Measurements from ENCODE around the gene PLA2G12B. TPM values are rescaled to one million over a fixed set of nuclear protein-coding genes. Genes with fewer than 3 reads are reported as not detected.

Gene PLA2G12B
- total RNA-seq, 4 donors from 2014 or later: not detected

DNA sequence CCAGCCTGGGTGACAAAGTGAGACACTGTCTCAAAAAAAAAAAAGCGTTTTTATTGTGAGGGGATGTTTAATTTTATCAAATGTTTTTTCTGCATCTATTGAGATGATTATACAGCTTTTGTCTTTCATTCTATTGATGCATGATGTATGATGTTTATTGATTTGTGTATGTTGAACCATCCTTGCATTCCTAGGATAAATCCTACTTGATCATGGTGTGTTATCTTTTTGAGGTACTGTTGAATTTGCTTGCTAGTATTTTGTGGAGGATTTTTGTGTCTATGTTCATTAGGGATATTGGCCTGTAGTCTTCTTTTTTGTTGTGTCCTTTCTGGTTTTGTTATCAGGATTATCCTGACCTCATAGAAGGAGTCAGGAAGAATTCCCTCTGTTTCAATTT is 22.3 kb upstream of the PLA2G12B start:
- intact Hi-C loops (cut with DNase I): no loop called here

DNA sequence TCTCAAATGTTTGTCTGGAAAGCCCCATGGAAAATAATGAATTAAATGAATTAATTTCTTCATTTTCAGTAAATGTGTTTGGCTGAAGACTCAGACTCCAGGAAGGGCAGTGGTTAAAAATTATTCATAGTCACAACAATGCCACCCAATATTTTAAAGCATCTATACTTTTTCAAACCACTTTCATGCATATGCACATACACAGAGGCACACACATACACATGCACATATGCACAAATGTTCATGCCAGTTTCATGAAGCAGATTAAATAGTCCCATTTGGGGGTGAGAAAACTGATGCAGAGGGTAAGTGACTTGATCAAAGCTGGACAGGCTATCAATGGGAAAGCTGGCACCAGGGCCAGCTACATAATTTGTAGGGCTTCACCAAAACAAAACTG is 1.4 kb upstream of the PLA2G12B start:
- no peak overlapping the region for H3K4me3 ChIP-seq
- no peaks in the 10 kb centered on the region for H3K36me3 ChIP-seq
- intact Hi-C loops (cut with DNase I): no loop called here
- H3K27me3 ChIP-seq: peaks cover 0 to 5% (median 0%) of the 10 kb centered on the region in 4 donors
- no peak for DNase-seq (ENCODE audit: extremely low spot score)
- H3K9me3 ChIP-seq: no peaks in the 10 kb centered on the region
- no peak overlapping the region for H3K27ac ChIP-seq (replicated peaks in 1 of 4)
- TF ChIP-seq, protein P1, sequence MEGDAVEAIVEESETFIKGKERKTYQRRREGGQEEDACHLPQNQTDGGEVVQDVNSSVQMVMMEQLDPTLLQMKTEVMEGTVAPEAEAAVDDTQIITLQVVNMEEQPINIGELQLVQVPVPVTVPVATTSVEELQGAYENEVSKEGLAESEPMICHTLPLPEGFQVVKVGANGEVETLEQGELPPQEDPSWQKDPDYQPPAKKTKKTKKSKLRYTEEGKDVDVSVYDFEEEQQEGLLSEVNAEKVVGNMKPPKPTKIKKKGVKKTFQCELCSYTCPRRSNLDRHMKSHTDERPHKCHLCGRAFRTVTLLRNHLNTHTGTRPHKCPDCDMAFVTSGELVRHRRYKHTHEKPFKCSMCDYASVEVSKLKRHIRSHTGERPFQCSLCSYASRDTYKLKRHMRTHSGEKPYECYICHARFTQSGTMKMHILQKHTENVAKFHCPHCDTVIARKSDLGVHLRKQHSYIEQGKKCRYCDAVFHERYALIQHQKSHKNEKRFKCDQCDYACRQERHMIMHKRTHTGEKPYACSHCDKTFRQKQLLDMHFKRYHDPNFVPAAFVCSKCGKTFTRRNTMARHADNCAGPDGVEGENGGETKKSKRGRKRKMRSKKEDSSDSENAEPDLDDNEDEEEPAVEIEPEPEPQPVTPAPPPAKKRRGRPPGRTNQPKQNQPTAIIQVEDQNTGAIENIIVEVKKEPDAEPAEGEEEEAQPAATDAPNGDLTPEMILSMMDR (IDR thresholded peaks at IDR 0.05): no peak
- TF ChIP-seq POLR2AphosphoS5 (IDR thresholded peaks at IDR 0.05) (no peak), POLR2A (IDR thresholded peaks at IDR 0.05; ENCODE audit: low read depth) (no peak), EP300 (IDR thresholded peaks at IDR 0.05) (no peak)
- H3K4me1 ChIP-seq: peaks cover 0 to 7% (median 0%) of the 10 kb centered on the region in 4 donors

More for the DNA sequence above, 22.3 kb upstream of the PLA2G12B start:
- H3K9me3 ChIP-seq: peaks cover 0 to 45% (median 35%) of the 10 kb centered on the region in 4 donors
- TF ChIP-seq, protein P1 (IDR thresholded peaks at IDR 0.05): no peak
- TF ChIP-seq POLR2AphosphoS5 (IDR thresholded peaks at IDR 0.05) (no peak), EP300 (IDR thresholded peaks at IDR 0.05) (no peak), POLR2A (IDR thresholded peaks at IDR 0.05; ENCODE audit: low read depth) (no peak)
- H3K4me1 ChIP-seq: no peaks in the 10 kb centered on the region
- H3K4me3 ChIP-seq: no peak overlapping the region
- DNase-seq (ENCODE audit: extremely low spot score): no peak
- H3K27me3 ChIP-seq: peaks cover 0 to 15% (median 0%) of the 10 kb centered on the region in 4 donors
- no peak overlapping the region for H3K27ac ChIP-seq (replicated peaks in 1 of 4)
- no peaks in the 10 kb centered on the region for H3K36me3 ChIP-seq
- 87% methylated on average over 1 of the region's 1 CpG for WGBS

DNA sequence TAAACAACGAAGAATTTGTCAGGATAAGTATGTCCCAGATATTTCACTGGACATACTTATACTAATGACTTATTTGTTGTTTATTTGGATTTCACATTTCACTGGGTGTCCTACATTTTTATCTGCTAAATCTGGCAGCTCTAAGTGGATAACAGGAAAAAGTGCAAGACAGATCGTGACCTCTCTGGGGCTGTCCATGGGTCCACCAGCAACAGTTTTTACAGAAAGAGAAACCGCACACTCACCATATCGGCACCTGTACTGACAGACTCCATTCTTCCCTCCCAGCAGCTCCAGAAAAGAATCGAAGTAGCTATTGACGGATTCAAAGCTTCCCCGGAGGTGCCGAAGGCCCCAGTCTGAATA is 393 bp downstream of the PLA2G12B start:
- no peak for TF ChIP-seq POLR2A (IDR thresholded peaks at IDR 0.05; ENCODE audit: low read depth)
- TF ChIP-seq, protein P1 (IDR thresholded peaks at IDR 0.05): no peak
- no peak for TF ChIP-seq POLR2AphosphoS5 (IDR thresholded peaks at IDR 0.05)
- no peak for TF ChIP-seq EP300 (IDR thresholded peaks at IDR 0.05)
- DNase-seq (ENCODE audit: extremely low spot score): no peak
- Histone ChIP-seq H3K27ac (replicated peaks in 1 of 4) (no peak overlapping the region), H3K36me3 (no peaks in the 10 kb centered on the region), H3K4me3 (no peak overlapping the region), H3K27me3 (peaks cover 0 to 12% (median 0%) of the 10 kb centered on the region in 4 donors), H3K9me3 (no peaks in the 10 kb centered on the region), H3K4me1 (peaks cover 0 to 7% (median 0%) of the 10 kb centered on the region in 4 donors)
- intact Hi-C loops (cut with DNase I): no loop called here
- 84% methylated on average over 8 of the region's 8 CpGs for WGBS

DNA sequence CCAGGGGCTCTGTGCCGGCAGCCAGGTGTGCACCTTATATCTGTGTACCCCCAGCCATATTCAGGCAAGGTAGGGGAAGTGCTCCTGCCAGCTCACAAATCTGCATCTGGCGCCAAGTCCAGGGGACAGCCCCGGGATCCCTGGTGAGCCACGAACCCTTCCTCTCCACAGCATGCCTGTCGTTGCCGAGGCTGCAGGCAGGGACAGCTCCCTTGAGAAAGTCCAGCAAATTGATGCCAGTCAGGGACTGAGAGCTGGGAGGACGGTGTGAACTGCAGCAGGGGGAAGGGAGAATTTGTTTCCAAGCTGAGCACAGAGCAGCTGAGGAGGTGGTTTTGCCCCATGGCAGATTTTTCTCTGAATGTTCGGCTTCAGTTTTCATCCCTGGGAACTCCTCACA is 919 bp downstream of the PLA2G12B start:
- Histone ChIP-seq H3K27ac (replicated peaks in 1 of 4) (no peak overlapping the region), H3K36me3 (no peaks in the 10 kb centered on the region), H3K27me3 (peaks cover 0 to 16% (median 0%) of the 10 kb centered on the region in 4 donors), H3K4me3 (no peak overlapping the region), H3K9me3 (no peaks in the 10 kb centered on the region), H3K4me1 (peaks cover 0 to 7% (median 0%) of the 10 kb centered on the region in 4 donors)
- no peak for DNase-seq (ENCODE audit: extremely low spot score)
- 49% methylated on average over 8 of the region's 8 CpGs for WGBS
- TF ChIP-seq POLR2AphosphoS5 (IDR thresholded peaks at IDR 0.05) (no peak), EP300 (IDR thresholded peaks at IDR 0.05) (no peak), POLR2A (IDR thresholded peaks at IDR 0.05; ENCODE audit: low read depth) (no peak)
- TF ChIP-seq, protein P1 (IDR thresholded peaks at IDR 0.05): no peak
- intact Hi-C loops (cut with DNase I): no loop called here

DNA sequence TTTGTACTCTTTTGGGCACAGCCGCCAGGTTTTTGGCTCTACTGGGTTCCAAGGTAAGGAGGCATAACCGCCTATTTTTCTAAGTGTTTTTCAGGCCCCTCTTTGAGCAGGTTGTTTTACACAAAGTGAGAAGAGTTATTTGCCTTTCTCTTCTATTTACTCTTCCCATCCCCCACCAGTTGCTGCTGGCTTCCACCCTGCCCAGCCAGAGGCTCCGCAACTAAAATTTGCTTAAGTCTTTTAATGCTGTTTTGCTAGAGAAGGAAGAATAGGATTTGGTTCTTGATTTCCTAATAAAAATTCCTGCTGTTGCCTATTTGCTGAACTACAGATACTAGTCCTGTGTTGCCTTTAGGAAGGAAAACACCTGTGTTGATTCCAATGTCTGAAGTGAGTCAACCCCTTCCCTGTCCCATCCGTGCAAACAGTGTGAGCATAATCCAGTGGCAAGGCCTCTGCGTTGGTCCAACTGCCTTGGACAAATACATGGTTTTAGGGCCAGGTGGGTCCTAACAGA is 1.9 kb downstream of the PLA2G12B start:
- H3K4me1 ChIP-seq: peaks cover 0 to 7% (median 0%) of the 10 kb centered on the region in 4 donors
- no peak overlapping the region for H3K27ac ChIP-seq (replicated peaks in 1 of 4)
- intact Hi-C loops (cut with DNase I): no loop called here
- peaks cover 0 to 19% (median 0%) of the 10 kb centered on the region in 4 donors for H3K27me3 ChIP-seq
- 76% methylated on average over 5 of the region's 5 CpGs for WGBS
- no peaks in the 10 kb centered on the region for H3K9me3 ChIP-seq
- H3K4me3 ChIP-seq: no peak overlapping the region
- no peak for TF ChIP-seq EP300 (IDR thresholded peaks at IDR 0.05)
- TF ChIP-seq POLR2AphosphoS5 (IDR thresholded peaks at IDR 0.05): no peak
- TF ChIP-seq, protein P1 (IDR thresholded peaks at IDR 0.05): no peak
- TF ChIP-seq POLR2A (IDR thresholded peaks at IDR 0.05; ENCODE audit: low read depth): no peak
- DNase-seq (ENCODE audit: extremely low spot score): no peak
- no peaks in the 10 kb centered on the region for H3K36me3 ChIP-seq

Data from esophagus muscularis mucosa (tissue), 4 donors.